Right lobe of liver (tissue), 6 donors: Measurements from ENCODE around the gene CYLD. TPM values are rescaled to one million over a fixed set of nuclear protein-coding genes. Genes with fewer than 3 reads are reported as not detected.

Experiments used
- ATAC-seq, 4 donors: fragments of 200-7000 bp; cut with Tn5 transposase; one replicate each; pipeline ENCODE4 v1.9.1; 2020; ENCODE audit warnings: mild to moderate bottlenecking in 4 of 4, moderate library complexity in 4 of 4
- DNase-seq, 3 donors: peaks; one replicate each; pipeline ENCODE4 v3.0.0-alpha.2; 2020
- H3K27ac ChIP-seq, 3 donors: fragments of 200-600 bp; one replicate each; pipeline ENCODE4 v1.8.0; 2022
- H3K27me3 ChIP-seq, 2 donors: fragments of 200-600 bp; one replicate each; pipeline ENCODE4 v1.8.0; 2022
- H3K36me3 ChIP-seq, 4 donors: fragments of 200-600 bp; sonication (generic) in 1 of 4; one replicate each; pipeline versions ENCODE4 v1.5.1 to v1.8.0; 2017 to 2022; ENCODE audit warnings: control low read depth in 1 of 4
- H3K4me1 ChIP-seq, 4 donors: fragments of 200-600 bp; sonication (generic) in 1 of 4; one replicate each; pipeline versions ENCODE4 v1.5.1 to v1.8.0; 2017 to 2022; ENCODE audit warnings: control low read depth in 1 of 4
- H3K4me3 ChIP-seq, 3 donors: fragments of 200-600 bp; one replicate each; pipeline ENCODE4 v1.8.0; 2022
- H3K9me3 ChIP-seq, 4 donors: fragments of 200-600 bp; sonication (generic) in 1 of 4; one replicate each; pipeline versions ENCODE4 v1.5.1 to v1.8.0; 2017 to 2022; ENCODE audit warnings: control low read depth in 1 of 4
- POLR2A ChIP-seq: fragments of 450-650 bp; IDR thresholded peaks from one replicate; pipeline ENCODE4 v1.6.1; 2017; ENCODE audit warnings: antibody characterized with exemption, mild to moderate bottlenecking
- WGBS: methylation state at CpG from one replicate; pipeline ENCODE4 v1.1.6; 2018; ENCODE audit warnings: low coverage, low lambda C conversion rate; ENCODE audit not compliant: insufficient coverage; ENCODE audit errors: missing lambda C conversion rate; 5-methylcytosine and 5-hydroxymethylcytosine counted together
- intact Hi-C, 2 donors: fragments of 100-400 bp; cut with DNase I; formaldehyde crosslinking; loops; one replicate each; pipeline versions ENCODE4 v1.11.2 to v1.14.1; 2022
- total RNA-seq, 6 experiments: library from RNA; depleted of rRNA in 2 of 6; stranded (reverse); fragments of >200 nt in 2 of 6; fragmentation: NEBNext Ultra II Directional in 3 of 6; extraction: Animal tissue kit (Norgen Biotek cat#: 25700) in 3 of 6; gene quantifications; one replicate each; pipeline versions ENCODE4 v1.1.0 to v1.2.4, GENCODE V29; 2016 to 2023
- TF ChIP-seq, protein P1 (sequence below), 4 donors: fragments of 200-600 bp in 3 of 4; fragments of 450-650 bp in 1 of 4; IDR thresholded peaks; one replicate each; pipeline versions ENCODE4 v1.5.1 to v1.8.0; 2016 to 2022; ENCODE audit warnings: antibody characterized with exemption in 4 of 4, mild to moderate bottlenecking in 2 of 4
- donor health status: DM: no; HTN: yes; CAD: no.
- donor health status: DM: no; HTN: no; CAD: no.
- donor health status: DM: no; HTN: no; CAD: no.
- donor health status: DM: no; HTN: yes; CAD: no.
- donor health status: DM: no; HTN: yes; CAD: no.

The CYLD gene
- total RNA-seq, 6 experiments from 2014 or later, result 17.0 to 34.2 (median 19.5) TPM

DNA sequence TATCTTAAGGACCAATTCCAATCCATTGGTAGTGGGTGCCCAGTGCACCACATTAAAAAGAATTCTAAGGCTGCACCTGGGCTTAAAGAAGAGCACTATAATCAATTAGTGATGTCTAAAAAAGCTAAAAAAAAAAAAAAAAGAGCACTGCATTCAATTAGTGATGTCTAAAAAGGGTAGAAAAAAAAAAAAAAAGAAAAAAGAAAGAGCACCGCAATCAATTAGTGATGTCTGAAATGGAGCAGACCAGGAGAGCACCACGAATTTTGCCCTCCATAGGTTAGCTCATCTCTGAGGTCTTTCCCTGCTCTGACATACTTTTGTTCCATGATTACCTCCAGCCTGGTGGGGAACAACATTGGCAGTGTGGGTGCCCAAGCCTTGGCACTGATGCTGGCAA is 18.9 kb upstream of the CYLD start:
- 95% methylated on average over 2 of the region's 2 CpGs for WGBS
- intact Hi-C loops, result no loop called here
- no peak for ATAC-seq

GRCh38 chr16:50724306-50724705 is 17.6 kb upstream of the CYLD start:
- H3K27me3 ChIP-seq, result no peaks in the 10 kb centered on the region
- ATAC-seq (no peak), DNase-seq (no peak)
- H3K4me1 ChIP-seq, result no peaks in the 10 kb centered on the region
- TF ChIP-seq POLR2A, result no peak
- TF ChIP-seq, protein P1, sequence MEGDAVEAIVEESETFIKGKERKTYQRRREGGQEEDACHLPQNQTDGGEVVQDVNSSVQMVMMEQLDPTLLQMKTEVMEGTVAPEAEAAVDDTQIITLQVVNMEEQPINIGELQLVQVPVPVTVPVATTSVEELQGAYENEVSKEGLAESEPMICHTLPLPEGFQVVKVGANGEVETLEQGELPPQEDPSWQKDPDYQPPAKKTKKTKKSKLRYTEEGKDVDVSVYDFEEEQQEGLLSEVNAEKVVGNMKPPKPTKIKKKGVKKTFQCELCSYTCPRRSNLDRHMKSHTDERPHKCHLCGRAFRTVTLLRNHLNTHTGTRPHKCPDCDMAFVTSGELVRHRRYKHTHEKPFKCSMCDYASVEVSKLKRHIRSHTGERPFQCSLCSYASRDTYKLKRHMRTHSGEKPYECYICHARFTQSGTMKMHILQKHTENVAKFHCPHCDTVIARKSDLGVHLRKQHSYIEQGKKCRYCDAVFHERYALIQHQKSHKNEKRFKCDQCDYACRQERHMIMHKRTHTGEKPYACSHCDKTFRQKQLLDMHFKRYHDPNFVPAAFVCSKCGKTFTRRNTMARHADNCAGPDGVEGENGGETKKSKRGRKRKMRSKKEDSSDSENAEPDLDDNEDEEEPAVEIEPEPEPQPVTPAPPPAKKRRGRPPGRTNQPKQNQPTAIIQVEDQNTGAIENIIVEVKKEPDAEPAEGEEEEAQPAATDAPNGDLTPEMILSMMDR (IDR thresholded peaks at IDR 0.05), result no peak
- no peak overlapping the region for H3K27ac ChIP-seq
- H3K36me3 ChIP-seq, result no peaks in the 10 kb centered on the region
- H3K4me3 ChIP-seq, result no peak overlapping the region
- no peaks in the 10 kb centered on the region for H3K9me3 ChIP-seq
- intact Hi-C loops, result no loop called here

More for the DNA sequence above, 18.9 kb upstream of the CYLD start:
- Histone ChIP-seq H3K36me3 (no peaks in the 10 kb centered on the region), H3K27ac (no peak overlapping the region), H3K9me3 (no peaks in the 10 kb centered on the region), H3K4me1 (no peaks in the 10 kb centered on the region), H3K4me3 (no peak overlapping the region), H3K27me3 (no peaks in the 10 kb centered on the region)
- DNase-seq, result no peak
- TF ChIP-seq, protein P1 (IDR thresholded peaks at IDR 0.05), result no peak
- no peak for TF ChIP-seq POLR2A

DNA sequence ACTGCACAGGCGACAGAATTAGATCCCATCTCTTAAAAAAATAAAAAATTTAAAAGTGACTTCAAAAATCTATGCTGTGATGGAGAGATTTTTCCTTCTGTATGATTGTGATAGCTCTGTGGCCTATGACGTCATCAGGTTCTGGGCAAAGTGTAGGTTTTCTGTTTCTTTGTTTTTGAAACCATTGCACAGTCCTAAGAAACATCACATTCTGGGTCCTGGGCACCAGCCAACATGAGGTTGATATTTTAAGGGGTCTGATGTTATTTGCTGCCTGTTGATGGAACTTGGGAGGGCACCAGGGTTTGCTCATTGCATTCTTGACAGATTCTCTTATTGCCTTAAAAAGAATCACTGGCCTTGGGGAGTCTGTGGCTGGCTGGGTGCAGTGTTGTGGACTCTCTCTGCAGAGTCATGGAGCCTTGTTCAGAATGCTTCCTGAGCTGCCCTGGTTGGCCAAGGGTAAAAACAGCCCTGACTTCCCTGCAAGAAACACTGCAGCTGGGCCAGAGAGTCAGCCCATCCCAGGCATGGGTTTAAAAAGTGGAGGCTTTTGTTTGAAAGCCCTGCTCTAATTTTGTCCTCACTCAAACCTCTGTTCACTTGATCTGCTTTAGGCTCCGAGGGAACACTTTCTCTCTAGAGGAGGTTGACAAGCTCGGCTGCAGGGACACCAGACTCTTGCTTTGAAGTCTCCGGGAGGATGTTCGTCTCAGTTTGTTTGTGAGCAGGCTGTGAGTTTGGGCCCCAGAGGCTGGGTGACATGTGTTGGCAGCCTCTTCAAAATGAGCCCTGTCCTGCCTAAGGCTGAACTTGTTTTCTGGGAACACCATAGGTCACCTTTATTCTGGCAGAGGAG is 10.5 kb upstream of the CYLD start:
- WGBS, result 68% methylated on average over 5 of the region's 6 CpGs
- H3K27me3 ChIP-seq, result no peaks in the 10 kb centered on the region

DNA sequence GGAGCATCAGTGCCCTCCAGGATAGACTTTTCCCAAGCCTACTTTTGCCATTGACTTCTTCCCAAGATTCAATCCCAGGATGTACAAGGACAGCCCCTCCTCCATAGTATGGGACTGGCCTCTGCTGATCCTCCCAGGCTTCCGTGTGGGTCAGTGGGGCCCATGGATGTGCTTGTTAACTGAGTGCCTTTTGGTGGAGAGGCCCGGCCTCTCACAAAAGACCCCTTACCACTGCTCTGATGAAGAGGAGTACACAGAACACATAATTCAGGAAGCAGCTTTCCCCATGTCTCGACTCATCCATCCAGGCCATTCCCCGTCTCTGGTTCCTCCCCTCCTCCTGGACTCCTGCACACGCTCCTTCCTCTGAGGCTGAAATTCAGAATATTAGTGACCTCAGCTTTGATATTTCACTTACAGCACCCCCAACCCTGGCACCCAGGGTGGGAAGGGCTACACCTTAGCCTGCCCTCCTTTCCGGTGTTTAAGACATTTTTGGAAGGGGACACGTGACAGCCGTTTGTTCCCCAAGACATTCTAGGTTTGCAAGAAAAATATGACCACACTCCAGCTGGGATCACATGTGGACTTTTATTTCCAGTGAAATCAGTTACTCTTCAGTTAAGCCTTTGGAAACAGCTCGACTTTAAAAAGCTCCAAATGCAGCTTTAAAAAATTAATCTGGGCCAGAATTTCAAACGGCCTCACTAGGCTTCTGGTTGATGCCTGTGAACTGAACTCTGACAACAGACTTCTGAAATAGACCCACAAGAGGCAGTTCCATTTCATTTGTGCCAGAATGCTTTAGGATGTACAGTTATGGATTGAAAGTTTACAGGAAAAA is 9.7 kb upstream of the CYLD start:
- DNase-seq (no peak), ATAC-seq (no peak)
- H3K27ac ChIP-seq, result no peak overlapping the region
- H3K4me3 ChIP-seq, result no peak overlapping the region
- no peaks in the 10 kb centered on the region for H3K9me3 ChIP-seq
- no peaks in the 10 kb centered on the region for H3K27me3 ChIP-seq
- intact Hi-C loops, result no loop called here
- no peaks in the 10 kb centered on the region for H3K36me3 ChIP-seq
- H3K4me1 ChIP-seq, result no peaks in the 10 kb centered on the region
- 69% methylated on average over 8 of the region's 10 CpGs for WGBS
- no peak for TF ChIP-seq POLR2A
- TF ChIP-seq, protein P1 (IDR thresholded peaks at IDR 0.05), result no peak

More for the DNA sequence above, 10.5 kb upstream of the CYLD start:
- Histone ChIP-seq H3K4me3 (no peak overlapping the region), H3K9me3 (no peaks in the 10 kb centered on the region), H3K27ac (no peak overlapping the region), H3K4me1 (no peaks in the 10 kb centered on the region), H3K36me3 (no peaks in the 10 kb centered on the region)
- intact Hi-C loops, result no loop called here
- DNase-seq (no peak), ATAC-seq (no peak)
- TF ChIP-seq POLR2A, result no peak
- TF ChIP-seq, protein P1 (IDR thresholded peaks at IDR 0.05), result no peak
